ENCODE data around the gene ACAD9. TPM values are rescaled to one million over a fixed set of nuclear protein-coding genes. Genes with fewer than 3 reads are reported as not detected.

ACAD9 gene
- total and polyA plus RNA-seq, 8 donors, result 38.6 to 46.4 (median 43.4) TPM

DNA sequence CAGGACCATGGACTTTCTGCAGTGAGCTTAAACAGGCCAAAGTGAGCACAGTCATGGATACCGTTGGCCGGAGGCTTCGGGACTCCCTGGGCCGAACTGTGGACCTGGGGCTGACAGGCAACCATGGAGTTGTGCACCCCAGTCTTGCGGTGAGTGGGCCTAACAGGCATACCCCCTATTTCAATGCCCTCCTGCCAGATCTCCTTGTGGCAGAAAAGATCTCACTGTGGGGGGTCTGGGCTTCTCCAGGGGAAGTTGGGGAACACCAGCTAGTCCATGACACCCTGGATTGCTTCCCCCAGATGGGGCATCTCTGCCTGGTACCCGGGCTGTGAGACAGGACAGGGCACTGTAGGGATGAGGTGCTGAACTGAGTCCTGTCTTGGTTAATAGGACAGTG, 29.5 kb downstream of the ACAD9 start:
- no peaks in the 10 kb centered on the region for H3K9me3 ChIP-seq
- no peak for DNase-seq
- no peak for ATAC-seq
- no peak overlapping the region for H3K4me3 ChIP-seq
- H3K27me3 ChIP-seq, result no peaks in the 10 kb centered on the region
- H3K27ac ChIP-seq, result no peak overlapping the region
- intact Hi-C loops (cut with DNase I), result no loop called here
- H3K4me1 ChIP-seq, result no peaks in the 10 kb centered on the region
- no peak for TF ChIP-seq CTCF (IDR thresholded peaks at IDR 0.05)
- H3K36me3 ChIP-seq, result peaks cover 0 to 100% of the 10 kb centered on the region in 2 donors

GRCh38 chr3:128910006-128910405, 30.6 kb downstream of the ACAD9 start:
- Histone ChIP-seq H3K9me3 (no peaks in the 10 kb centered on the region), H3K36me3 (peaks cover 0 to 100% of the 10 kb centered on the region in 2 donors)
- intact Hi-C loops (cut with DNase I), result no loop called here

GRCh38 chr3:128911911-128912310, 32.5 kb downstream of the ACAD9 start:
- no peak overlapping the region for H3K27ac ChIP-seq
- TF ChIP-seq CTCF (IDR thresholded peaks at IDR 0.05), result no peak
- DNase-seq (no peak), ATAC-seq (no peak)
- no peak overlapping the region for H3K4me3 ChIP-seq
- intact Hi-C loops (cut with DNase I), result no loop called here
- H3K27me3 ChIP-seq, result no peaks in the 10 kb centered on the region
- H3K36me3 ChIP-seq, result peaks cover 0 to 100% of the 10 kb centered on the region in 2 donors
- H3K9me3 ChIP-seq, result no peaks in the 10 kb centered on the region
- no peaks in the 10 kb centered on the region for H3K4me1 ChIP-seq

More at GRCh38 chr3:128910006-128910405, 30.6 kb downstream of the ACAD9 start:
- no peak for DNase-seq
- Histone ChIP-seq H3K4me3 (no peak overlapping the region), H3K27ac (no peak overlapping the region), H3K27me3 (no peaks in the 10 kb centered on the region), H3K4me1 (no peaks in the 10 kb centered on the region)
- TF ChIP-seq CTCF (IDR thresholded peaks at IDR 0.05), result no peak
- no peak for ATAC-seq

GRCh38 chr3:128914966-128915645, 35.7 kb downstream of the ACAD9 start:
- no peak for DNase-seq
- ATAC-seq, result no peak
- peaks cover 0 to 81% of the 10 kb centered on the region in 2 donors for H3K36me3 ChIP-seq
- H3K27me3 ChIP-seq, result no peaks in the 10 kb centered on the region
- no peaks in the 10 kb centered on the region for H3K9me3 ChIP-seq
- no peaks in the 10 kb centered on the region for H3K4me1 ChIP-seq
- H3K27ac ChIP-seq, result no peak overlapping the region
- intact Hi-C loops (cut with DNase I), result no loop called here
- TF ChIP-seq CTCF (IDR thresholded peaks at IDR 0.05), result no peak
- H3K4me3 ChIP-seq, result no peak overlapping the region

GRCh38 chr3:128917291-128917690, 37.9 kb downstream of the ACAD9 start:
- peaks cover 0 to 6% of the 10 kb centered on the region in 2 donors for H3K9me3 ChIP-seq
- ATAC-seq (no peak), DNase-seq (peak in 1 of 4 donors; percentile 8)
- TF ChIP-seq CTCF (IDR thresholded peaks at IDR 0.05), result no peak
- H3K27ac ChIP-seq, result no peak overlapping the region
- H3K27me3 ChIP-seq, result no peaks in the 10 kb centered on the region
- peaks cover 0 to 59% of the 10 kb centered on the region in 2 donors for H3K36me3 ChIP-seq
- H3K4me1 ChIP-seq, result no peaks in the 10 kb centered on the region
- intact Hi-C loops (cut with DNase I), result no loop called here
- H3K4me3 ChIP-seq, result no peak overlapping the region
